CD14-positive monocyte (primary cell): ENCODE measurements around the gene ZFYVE28. TPM values are rescaled to one million over a fixed set of nuclear protein-coding genes. Genes with fewer than 3 reads are reported as not detected.

Experiments used
- DNase-seq, 3 donors: peaks; one replicate each; pipeline ENCODE4 v3.0.0-alpha.2; 2011 to 2022
- H2AFZ ChIP-seq: 2 replicates; pipeline ENCODE4 v1.6.0; 2012; ENCODE audit warnings: mild to moderate bottlenecking, low read depth, low read length, inconsistent platforms; ENCODE audit not compliant: insufficient read depth, poor library complexity, severe bottlenecking
- H3K27ac ChIP-seq, 2 donors: 1 replicate in 1 of 2; 2 replicates in 1 of 2; pipeline ENCODE4 v1.5.1; 2012 to 2013; ENCODE audit warnings: low read length in 2 of 2, control low read depth in 1 of 2, inconsistent platforms in 1 of 2, low read depth in 1 of 2, mild to moderate bottlenecking in 1 of 2
- H3K27me3 ChIP-seq, 2 donors: one replicate each; pipeline versions ENCODE4 v1.6.0 to v1.6.1; 2011 to 2013; ENCODE audit warnings: low read length in 2 of 2; ENCODE audit not compliant: control insufficient read depth in 2 of 2, insufficient read depth in 2 of 2
- H3K36me3 ChIP-seq, 2 donors: replicated peaks in 1 of 2; 1 replicate in 1 of 2; 2 replicates in 1 of 2; pipeline versions ENCODE4 v1.5.1 to v1.6.1; 2012 to 2013; ENCODE audit warnings: low read length in 2 of 2, control low read depth in 1 of 2, inconsistent platforms in 1 of 2, mild to moderate bottlenecking in 1 of 2; ENCODE audit not compliant: insufficient read depth in 2 of 2, control insufficient read depth in 1 of 2
- H3K4me1 ChIP-seq, 2 donors: 1 replicate in 1 of 2; 2 replicates in 1 of 2; pipeline versions ENCODE4 v1.5.1 to v1.6.1; 2012 to 2013; ENCODE audit warnings: low read length in 2 of 2, control low read depth in 1 of 2, inconsistent platforms in 1 of 2, mild to moderate bottlenecking in 1 of 2, moderate library complexity in 1 of 2; ENCODE audit not compliant: insufficient read depth in 2 of 2, control insufficient read depth in 1 of 2
- H3K4me2 ChIP-seq: replicated peaks from 2 replicates; pipeline ENCODE3; 2012; ENCODE audit warnings: low read length, moderate library complexity, mild to moderate bottlenecking; ENCODE audit not compliant: poor library complexity, severe bottlenecking; ENCODE audit errors: extremely low read depth
- H3K4me3 ChIP-seq, 3 experiments: fragments of 200-600 bp in 1 of 3; sonication (generic) in 1 of 3; replicated peaks in 1 of 3; 1 replicate in 2 of 3; 2 replicates in 1 of 3; pipeline ENCODE4 v1.5.1; 2011 to 2013; ENCODE audit warnings: low read length in 3 of 3, mild to moderate bottlenecking in 3 of 3, control low read depth in 2 of 3, low read depth in 2 of 3, inconsistent platforms in 1 of 3, moderate library complexity in 1 of 3
- H3K79me2 ChIP-seq: 2 replicates; pipeline ENCODE4 v1.6.0; 2012; ENCODE audit warnings: mild to moderate bottlenecking, control low read depth, inconsistent platforms, low read length, moderate library complexity; ENCODE audit not compliant: insufficient read depth
- H3K9ac ChIP-seq: 2 replicates; pipeline ENCODE4 v1.6.0; 2017; ENCODE audit warnings: low read length, mild to moderate bottlenecking; ENCODE audit not compliant: insufficient read depth, poor library complexity, severe bottlenecking
- H3K9me3 ChIP-seq, 2 donors: replicated peaks in 1 of 2; 1 replicate in 1 of 2; 2 replicates in 1 of 2; pipeline versions ENCODE4 v1.5.1 to v1.6.1; 2012 to 2013; ENCODE audit warnings: low read length in 2 of 2, control low read depth in 1 of 2; ENCODE audit not compliant: control insufficient read depth in 1 of 2, insufficient read depth in 1 of 2
- H4K20me1 ChIP-seq: 2 replicates; pipeline ENCODE4 v1.6.0; 2012; ENCODE audit warnings: mild to moderate bottlenecking, low read length, control low read depth, moderate library complexity; ENCODE audit not compliant: insufficient read depth
- H3K27ac Mint-ChIP-seq, 7 donors: one replicate each; pipeline ENCODE4 v1.8.0; 2020; ENCODE audit warnings: mild to moderate bottlenecking in 7 of 7, mixed read lengths in 7 of 7, moderate library complexity in 6 of 7, inconsistent platforms in 2 of 7
- H3K27me3 Mint-ChIP-seq, 3 donors: one replicate each; pipeline ENCODE4 v1.8.0; 2021 to 2022; ENCODE audit warnings: low read depth in 3 of 3, mild to moderate bottlenecking in 3 of 3, mixed read lengths in 3 of 3, moderate library complexity in 3 of 3, inconsistent platforms in 1 of 3
- H3K36me3 Mint-ChIP-seq, 2 donors: one replicate each; pipeline ENCODE4 v1.8.0; 2020; ENCODE audit warnings: mixed read lengths in 2 of 2, inconsistent platforms in 1 of 2, mild to moderate bottlenecking in 1 of 2
- H3K4me1 Mint-ChIP-seq: one replicate; pipeline ENCODE4 v1.8.0; 2020; ENCODE audit warnings: mild to moderate bottlenecking, mixed read lengths
- H3K4me3 Mint-ChIP-seq, 2 donors: one replicate each; pipeline ENCODE4 v1.8.0; 2020; ENCODE audit warnings: mild to moderate bottlenecking in 2 of 2, mixed read lengths in 2 of 2, moderate library complexity in 1 of 2
- H3K9me3 Mint-ChIP-seq, 7 donors: one replicate each; pipeline ENCODE4 v1.8.0; 2020 to 2022; ENCODE audit warnings: mixed read lengths in 7 of 7, mild to moderate bottlenecking in 6 of 7, moderate library complexity in 6 of 7, inconsistent platforms in 2 of 7
- CTCF ChIP-seq: fragments of 200-600 bp; IDR thresholded peaks from one replicate; pipeline ENCODE4 v1.8.0; 2022; ENCODE audit warnings: antibody characterized with exemption, mild to moderate bottlenecking
- WGBS: methylation state at CpG from one replicate; pipeline ENCODE4 v1.1.5; 2013; ENCODE audit warnings: missing lambda C conversion rate; ENCODE audit not compliant: insufficient coverage; 5-methylcytosine and 5-hydroxymethylcytosine counted together
- intact Hi-C, 2 donors: fragments of 100-400 bp; cut with micrococcal nuclease; formaldehyde crosslinking; loops; one replicate each; pipeline versions ENCODE4 v1.15.0 to v1.15.1; 2023
- polyA plus RNA-seq, 3 donors: library from polyadenylated mRNA; depleted of rRNA in 1 of 3; unstranded in 2 of 3; stranded (reverse) in 1 of 3; fragments of 300-500 nt in 2 of 3; fragments of >200 nt in 1 of 3; fragmentation: Illumina TruSeq in 2 of 3; gene quantifications; 1 replicate in 2 of 3; 2 replicates in 1 of 3; pipeline ENCODE4 v1.2.3, GENCODE V29; 2012 to 2021

Gene ZFYVE28
- polyA plus RNA-seq, 3 donors: 1.0 to 4.4 (median 1.1) TPM

DNA sequence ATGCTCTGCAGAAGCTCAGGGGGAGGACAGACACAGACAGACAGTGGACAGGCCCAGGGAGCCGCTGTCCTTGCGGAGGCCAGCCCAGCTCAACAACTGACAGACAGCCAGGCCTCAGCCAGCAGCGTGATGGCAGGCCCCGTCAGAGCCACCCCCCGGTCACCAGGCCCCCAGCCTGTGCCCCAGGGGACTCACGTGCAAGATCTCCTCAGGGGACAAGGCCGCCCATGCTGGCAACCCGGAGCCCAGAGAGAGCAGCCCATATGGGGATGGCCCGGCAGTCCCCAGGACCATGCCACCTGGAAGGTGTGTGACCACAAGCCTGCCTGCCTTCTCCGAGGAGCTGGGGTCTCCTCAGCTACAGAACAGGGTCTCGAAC is 128.5 kb downstream of the ZFYVE28 start:
- H2AFZ ChIP-seq: no peak overlapping the region
- H3K27me3 ChIP-seq: peaks cover 0 to 9% of the 10 kb centered on the region in 2 donors
- TF ChIP-seq CTCF: no peak
- H3K4me1 ChIP-seq: peaks cover 5 to 8% of the 10 kb centered on the region in 2 donors
- Mint-ChIP-seq H3K36me3 (no peaks in the 10 kb centered on the region), H3K27me3 (peaks cover 8 to 18% (median 12%) of the 10 kb centered on the region in 3 donors), H3K4me3 (no peak overlapping the region), H3K27ac (no peak overlapping the region), H3K9me3 (no peaks in the 10 kb centered on the region), H3K4me1 (peaks cover 8% of the 10 kb centered on the region)
- H3K27ac ChIP-seq: no peak overlapping the region
- no peak overlapping the region for H3K4me2 ChIP-seq
- H3K9ac ChIP-seq: no peak overlapping the region
- no peaks in the 10 kb centered on the region for H4K20me1 ChIP-seq
- no peaks in the 10 kb centered on the region for H3K36me3 ChIP-seq
- no peak overlapping the region for H3K4me3 ChIP-seq
- no peak for DNase-seq
- WGBS: 96% methylated on average over 11 of the region's 11 CpGs
- intact Hi-C loops: no loop called here
- no peaks in the 10 kb centered on the region for H3K79me2 ChIP-seq
- H3K9me3 ChIP-seq: no peaks in the 10 kb centered on the region

DNA sequence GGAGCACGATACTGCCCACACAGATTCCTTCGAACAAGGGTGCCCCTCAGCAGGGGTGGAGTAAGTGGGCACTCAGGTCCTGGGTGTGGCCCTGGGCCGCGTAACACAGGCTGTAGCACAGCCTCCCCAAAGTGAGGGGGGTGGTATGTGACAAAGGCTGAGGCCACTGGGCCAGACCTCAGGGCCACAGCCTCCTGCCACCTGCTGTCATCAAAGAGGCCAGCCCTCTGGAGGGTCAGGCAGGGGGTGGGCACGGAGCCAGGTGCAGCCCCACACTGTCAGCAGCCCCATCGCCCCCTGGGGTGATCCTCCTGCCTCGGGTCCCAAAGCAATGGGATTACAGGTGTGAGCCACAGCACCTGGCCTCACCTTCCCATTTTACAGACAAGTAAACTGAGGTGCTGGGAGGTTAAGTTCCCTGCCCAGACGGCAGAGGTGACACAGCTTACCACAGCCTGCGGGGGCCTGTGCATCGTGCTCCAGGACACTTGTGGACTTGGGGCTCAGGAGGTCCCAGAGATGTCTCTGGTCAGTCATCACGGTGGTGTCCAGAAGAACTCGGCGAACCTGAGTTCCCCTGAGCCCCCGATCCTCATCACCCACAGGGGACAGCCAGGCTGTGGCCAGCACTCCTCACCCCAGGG is 129.0 kb downstream of the ZFYVE28 start:
- H3K36me3 ChIP-seq: no peaks in the 10 kb centered on the region
- no peak overlapping the region for H2AFZ ChIP-seq
- no peaks in the 10 kb centered on the region for H3K79me2 ChIP-seq
- Mint-ChIP-seq H3K4me3 (no peak overlapping the region), H3K4me1 (peaks cover 8% of the 10 kb centered on the region), H3K27me3 (peaks cover 8 to 18% (median 12%) of the 10 kb centered on the region in 3 donors), H3K9me3 (no peaks in the 10 kb centered on the region), H3K27ac (no peak overlapping the region), H3K36me3 (no peaks in the 10 kb centered on the region)
- peaks cover 0 to 9% of the 10 kb centered on the region in 2 donors for H3K27me3 ChIP-seq
- no peak overlapping the region for H3K4me2 ChIP-seq
- H3K9ac ChIP-seq: no peak overlapping the region
- no peaks in the 10 kb centered on the region for H4K20me1 ChIP-seq
- 97% methylated on average over 7 of the region's 14 CpGs for WGBS
- H3K27ac ChIP-seq: no peak overlapping the region
- intact Hi-C loops: no loop called here
- peaks cover 5 to 8% of the 10 kb centered on the region in 2 donors for H3K4me1 ChIP-seq
- no peak for DNase-seq
- H3K9me3 ChIP-seq: no peaks in the 10 kb centered on the region
- no peak overlapping the region for H3K4me3 ChIP-seq
- TF ChIP-seq CTCF: no peak
